Ecto neural progenitor cell (in vitro differentiated cells): ENCODE measurements around the gene UVSSA.
"Not testable (repeated sequence)": the region's sequence is repeated elsewhere in the genome, so short reads cannot be mapped to it uniquely, and the experiment has no call there.

Source experiments
- DNase-seq: peaks from one replicate; pipeline ENCODE4 v3.0.0-alpha.2; 2018; ENCODE audit warnings: low spot score

Gene UVSSA

DNA sequence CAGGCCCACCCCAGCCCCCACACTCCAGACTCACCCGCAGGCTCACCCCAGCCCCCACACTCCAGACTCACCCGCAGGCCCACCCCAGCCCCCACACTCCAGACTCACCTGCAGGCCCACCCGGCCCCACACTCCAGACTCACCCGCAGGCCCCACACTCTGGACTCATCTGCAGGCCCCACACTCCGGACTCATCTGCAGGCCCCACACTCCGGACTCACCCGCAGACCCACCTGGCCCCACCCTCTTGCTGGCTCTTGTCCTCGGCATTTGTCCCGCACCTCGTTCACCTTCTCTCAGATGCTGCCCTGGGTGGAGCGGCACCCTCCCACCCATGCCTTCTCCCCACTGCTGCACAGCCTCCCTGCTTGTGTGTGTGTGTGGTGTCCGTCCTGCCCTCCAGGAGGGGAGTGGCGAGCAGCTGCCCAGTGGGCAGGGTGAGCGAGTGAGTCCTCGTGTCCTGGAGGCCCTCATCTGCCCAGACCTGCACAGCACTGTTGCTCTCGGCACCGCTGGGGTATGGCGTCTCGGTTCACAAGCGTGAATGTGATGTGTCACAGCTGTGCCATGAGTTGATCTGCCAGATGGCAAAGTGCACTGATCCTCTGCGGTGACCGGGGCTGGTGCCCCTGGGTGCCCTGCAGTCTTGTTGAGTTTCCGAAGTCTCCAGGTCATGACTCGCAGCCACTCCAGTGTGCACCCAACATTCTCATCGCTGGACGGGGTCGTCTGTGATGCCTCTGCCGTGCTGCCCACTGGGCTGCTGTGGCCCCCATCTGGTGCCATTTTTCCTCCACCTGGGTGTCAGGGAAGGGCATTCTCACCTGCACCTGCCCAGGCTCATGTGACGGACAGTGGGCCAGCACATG lies 29.6 kb upstream of the UVSSA start:
- DNase-seq = no peak

DNA sequence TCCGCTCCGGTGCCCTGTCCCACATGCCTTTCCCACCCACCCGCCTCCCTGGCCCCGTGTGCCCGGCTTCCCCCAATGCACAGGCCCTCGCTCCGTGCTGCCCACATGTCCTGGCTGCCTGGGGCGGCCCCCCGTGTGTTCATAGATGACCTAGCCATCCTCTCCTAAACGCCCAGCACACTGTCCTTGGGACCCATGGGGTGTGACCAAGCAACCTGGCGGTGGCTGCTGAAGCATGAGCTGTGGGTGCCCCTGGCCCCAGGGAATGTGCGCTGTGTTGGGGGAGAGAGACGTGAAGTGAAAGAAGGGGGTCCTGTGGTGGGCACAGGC lies 29.0 kb upstream of the UVSSA start:
- DNase-seq = no peak

- no peak for DNase-seq
Observed at GRCh38 chr4:1318488-1319213, 28.4 kb upstream of the UVSSA start.

GRCh38 chr4:1321486-1321885 lies 25.5 kb upstream of the UVSSA start:
- DNase-seq = no peak

DNA sequence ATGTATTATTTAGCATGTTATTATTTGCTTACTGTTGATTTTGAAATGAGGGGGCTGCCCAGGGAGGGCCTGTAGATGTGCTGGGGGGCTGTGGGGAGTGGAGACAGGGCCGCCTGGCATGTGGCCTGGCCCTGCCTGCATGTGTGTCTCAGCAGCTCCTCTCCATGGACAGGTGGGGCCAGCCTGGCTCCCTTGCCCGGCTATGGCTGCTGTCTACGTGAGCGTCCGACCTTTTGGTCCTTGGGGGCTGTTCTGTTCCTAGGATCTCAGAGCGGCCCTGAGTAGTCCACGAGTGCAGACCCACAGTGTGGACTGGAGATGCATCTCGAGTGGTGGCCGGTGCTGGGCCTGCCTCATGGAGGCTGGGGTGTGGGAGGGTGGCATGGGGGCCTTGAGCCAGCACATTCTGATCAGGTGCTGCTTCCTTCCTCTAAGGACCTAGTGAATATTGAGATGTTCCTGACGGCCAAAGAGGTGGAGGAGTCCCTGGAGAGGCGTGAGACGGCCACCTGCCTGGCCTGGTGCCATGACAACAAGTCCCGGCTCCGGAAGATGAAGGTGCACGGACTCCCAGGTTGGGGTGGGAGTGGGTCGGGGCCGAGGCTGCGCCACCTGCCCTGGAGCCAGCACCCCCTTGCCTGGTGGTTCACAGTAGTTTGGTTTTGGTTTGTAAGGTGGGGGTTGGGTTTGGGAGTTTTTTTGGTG lies 24.9 kb upstream of the UVSSA start:
- DNase-seq = no peak

DNA sequence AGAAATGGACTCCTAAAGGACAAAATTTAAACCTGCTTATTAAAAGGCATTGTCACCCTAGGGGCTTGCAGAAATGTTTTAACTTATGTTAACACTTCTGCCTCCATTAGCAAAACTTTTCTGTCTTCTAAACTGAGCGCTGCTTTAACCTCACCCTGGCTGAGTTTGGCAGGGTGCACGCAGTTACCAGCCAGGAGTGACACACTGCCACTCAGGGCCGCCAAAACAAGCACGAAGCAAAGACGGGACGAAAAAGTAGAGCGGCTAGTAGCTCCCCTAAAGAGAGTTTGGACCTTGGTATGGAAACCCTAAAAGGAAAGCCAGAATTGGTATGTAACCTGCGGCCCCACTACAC lies 23.8 kb upstream of the UVSSA start:
- DNase-seq = no peak

DNA sequence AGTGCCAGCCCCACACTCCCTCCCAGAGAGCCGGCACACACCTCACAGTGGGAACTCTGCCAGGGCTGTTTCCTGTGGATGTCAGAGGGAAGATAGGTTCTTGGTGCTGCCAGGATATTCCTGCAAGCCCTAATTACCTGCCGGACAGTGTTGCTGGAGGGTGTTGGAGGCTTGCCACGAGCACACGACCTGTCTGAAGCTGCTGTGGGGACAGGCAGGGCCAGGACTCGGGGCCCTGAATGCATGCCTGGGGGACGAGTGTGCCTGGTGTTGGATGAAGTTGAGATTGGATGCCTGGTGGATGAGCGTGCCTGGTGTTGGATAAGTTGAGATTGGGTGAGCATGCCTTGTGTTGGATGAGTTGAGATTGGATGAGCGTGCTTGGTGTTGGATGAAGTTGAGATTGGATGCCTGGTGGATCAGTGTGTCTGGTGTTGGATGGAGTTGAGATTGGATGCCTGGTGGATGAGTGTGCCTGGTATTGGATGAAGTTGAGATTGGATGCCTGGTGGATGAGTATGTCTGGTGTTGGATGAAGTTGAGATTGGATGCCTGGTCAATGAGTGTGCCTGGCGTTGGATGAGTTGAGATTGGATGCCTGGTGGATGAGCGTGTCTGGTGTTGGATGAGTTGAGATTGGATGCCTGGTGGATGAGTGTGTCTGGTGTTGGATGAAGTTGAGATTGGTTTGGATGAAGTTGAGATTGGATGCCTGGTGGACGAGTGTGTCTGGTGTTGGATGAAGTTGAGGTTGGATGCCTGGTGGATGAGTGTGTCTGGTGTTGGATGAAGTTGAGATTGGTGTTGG lies 23.2 kb upstream of the UVSSA start:
- no peak for DNase-seq

DNA sequence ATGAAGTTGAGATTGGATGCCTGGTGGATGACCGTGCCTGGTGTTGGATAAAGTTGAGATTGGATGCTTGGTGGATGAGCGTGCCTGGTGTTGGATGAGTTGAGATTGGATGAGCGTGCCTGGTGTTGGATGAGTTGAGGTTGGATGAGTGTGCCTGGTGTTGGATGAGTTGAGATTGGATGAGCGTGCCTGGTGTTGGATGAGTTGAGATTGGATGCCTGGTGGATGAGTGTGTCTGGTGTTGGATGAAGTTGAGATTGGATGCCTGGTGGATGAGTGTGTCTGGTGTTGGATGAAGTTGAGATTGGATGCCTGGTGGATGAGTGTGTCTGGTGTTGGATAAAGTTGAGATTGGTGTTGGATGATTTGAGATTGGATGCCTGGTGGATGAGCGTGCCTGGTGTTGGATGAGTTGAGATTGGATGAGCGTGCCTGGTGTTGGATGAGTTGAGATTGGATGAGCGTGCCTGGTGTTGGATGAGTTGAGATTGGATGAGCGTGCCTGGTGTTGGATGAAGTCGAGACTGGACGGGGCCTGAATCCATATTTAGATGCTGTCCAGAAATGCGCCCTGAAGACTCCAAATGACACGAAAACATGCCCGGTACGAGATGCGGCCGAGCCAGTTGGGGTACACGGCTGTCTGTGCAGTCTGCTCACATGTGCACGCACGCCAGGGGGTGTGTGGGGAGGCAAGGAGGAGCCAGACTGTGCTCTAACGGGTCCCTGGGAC lies 22.4 kb upstream of the UVSSA start:
- not testable (repeated sequence) for DNase-seq

- DNase-seq = no peak
Observed at GRCh38 chr4:1325176-1325480, 21.9 kb upstream of the UVSSA start.

DNA sequence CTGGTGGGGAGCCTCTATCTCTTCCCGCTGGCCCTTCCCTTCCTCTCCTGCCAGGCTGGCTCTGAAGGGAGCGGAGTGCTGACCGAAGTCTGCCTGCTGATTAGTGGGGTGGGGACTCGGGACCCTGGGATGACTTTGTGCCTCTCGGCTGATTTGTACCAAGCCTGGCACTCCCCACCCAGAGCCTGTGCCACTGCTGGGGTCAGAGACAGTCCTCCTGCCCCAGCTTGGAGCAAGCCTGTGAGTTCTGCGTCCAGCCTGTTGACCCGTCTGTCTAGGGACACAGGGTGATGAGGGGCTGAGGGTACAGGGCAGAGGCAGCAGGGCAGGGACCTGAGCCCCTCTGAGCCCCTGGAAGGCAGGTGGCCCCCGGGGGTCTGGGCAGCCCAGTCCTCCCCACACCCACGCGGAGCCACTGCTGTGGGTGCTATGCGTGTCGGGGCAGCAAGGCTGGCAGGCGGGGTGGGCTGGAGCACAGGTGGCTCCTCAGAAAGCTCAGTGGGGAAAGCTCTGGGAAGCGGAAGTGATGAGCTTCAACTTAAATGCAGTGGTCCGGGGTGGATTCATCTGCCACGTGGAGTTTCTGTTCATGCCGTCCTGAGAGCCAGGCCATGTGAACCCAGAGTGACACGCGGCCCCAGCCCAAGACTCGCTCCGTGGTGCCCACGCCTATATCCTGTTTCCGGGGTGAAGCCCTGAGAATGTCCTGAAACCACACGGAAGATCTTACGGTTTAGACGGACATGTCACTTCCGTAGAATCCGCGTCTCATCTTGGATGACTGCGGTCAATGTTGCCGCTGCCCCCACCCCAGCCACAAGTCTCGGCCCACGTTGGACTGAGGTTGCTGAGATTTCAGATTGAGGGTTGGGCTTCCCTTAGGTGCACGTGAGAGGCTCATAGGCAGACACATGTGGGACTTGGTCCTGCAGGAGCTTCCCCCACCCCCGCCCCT lies 21.1 kb upstream of the UVSSA start:
- DNase-seq = no peak

- no peak for DNase-seq
Observed at GRCh38 chr4:1326751-1327525, 20.1 kb upstream of the UVSSA start.

DNA sequence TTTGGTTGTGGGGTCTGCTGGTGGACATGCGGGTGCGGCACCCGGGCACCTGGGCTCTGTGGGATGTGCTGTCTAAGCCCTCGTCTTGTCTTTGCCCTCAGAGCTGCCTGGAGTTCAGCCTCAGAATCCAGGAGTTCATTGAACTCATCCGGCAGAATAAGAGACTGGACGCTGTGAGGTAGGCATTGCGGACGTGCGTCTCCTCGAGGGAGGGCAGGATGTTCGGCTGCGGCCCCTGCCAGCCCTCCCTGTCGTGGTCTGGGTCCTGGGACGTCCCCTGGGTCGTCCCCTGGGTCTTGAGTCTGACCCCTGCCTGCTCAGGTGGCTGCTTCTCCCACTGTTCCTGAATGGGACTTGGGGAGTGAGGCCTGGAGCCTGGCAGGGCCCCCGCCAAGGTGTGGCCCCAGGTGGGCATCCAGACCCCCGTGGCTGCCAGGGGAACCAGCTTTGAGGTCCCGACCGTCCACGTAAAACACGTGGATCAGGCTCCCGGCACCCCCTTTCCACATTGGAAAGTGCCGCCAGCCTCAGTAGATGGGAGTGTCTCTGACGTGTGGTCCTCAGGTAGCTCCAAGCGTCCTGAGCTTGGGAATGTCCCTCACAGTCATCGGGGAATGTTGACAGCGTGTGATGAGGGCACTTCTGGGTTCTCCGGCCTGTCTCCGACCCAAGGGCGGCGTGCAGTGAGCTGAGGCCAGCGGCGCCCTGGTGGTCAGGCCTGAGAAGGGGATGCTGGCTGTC lies 19.3 kb upstream of the UVSSA start:
- no peak for DNase-seq

- no peak for DNase-seq
Observed at GRCh38 chr4:1328267-1329155, 18.5 kb upstream of the UVSSA start.

DNA sequence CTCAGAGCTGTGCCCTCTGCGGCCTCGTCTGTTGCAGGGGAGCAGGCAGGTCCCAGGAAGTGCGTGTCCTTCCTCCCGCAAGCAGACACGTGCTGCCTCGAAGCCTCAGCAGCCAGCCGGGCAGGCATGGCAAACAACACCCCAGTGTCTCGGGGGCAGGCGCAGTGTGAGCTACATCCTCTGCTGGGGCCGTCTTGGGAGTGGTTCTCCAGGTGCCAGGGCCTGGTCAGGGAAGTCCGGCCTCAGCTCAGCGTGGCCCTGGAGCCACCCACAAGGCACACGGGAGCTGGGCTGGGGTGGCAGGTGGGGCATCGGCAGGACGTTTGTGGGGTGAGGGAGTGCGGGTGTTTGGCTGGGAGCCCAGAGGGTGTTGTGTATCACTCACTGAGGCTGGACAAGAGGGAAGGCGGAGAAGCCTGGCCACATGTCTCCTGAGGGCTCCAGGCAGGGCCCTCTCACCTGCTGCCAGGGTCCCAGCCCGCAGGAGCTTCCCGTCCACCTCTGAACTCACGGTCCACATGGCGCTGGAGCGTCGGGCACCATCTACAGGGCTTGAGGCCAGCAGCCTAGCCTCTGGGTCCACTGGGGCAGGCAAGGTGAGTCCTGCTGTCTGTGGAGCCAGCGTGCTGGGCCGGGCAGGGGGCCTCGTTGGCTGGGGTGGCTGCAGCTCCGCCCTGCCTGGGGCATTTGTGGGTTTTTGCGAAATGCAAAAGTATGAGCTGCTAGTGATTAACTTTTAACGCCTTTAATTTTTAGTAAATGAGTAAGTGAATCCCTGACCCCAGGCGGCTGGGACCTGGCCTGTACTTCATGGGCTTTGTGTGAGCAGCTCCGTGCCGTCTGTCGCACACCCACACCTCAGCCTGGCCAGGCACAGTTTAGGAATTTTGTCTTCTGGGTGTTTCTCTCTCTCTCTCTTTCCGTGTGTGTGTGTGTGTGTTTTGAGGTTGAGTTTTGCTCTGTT lies 17.3 kb upstream of the UVSSA start:
- DNase-seq = no peak

DNA sequence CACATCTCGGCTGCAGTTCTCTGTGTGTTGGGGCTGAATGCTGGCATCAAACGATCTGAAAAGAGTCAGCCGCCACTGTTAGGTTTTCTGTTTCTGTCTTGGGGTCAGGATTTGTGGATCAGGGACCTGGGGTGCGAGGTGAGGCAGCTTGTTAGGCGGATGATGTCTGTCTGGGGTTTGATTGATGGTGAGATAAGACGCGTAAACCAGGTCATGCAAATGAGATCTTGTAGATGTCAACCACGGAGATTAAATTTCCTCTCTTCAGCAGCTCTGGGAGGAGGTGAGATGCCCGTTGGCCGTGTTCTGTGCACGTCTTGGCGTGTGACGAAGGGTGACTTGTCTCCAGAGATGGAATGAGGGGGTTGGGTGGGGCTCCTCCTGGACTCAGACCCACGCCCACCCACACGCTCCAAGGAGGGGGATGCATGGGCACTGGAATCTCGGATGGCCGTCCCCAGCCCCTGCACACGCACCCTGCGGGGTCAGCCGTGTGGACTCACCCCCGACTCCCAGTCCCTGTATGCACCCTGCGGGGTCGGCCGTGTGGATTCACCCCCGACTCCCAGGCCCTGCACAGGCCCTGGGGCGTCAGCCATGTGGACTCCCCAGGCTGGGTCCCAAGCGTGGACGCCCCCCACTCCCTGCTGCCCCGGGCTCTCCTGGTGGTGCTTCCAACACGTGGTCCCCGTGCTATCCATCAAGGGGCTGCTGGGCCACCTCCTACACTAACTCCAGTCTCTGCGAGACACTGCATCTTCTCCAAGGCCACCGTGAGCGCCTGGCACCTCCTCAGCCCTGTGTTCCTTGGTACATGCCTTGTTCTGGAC lies 16.0 kb upstream of the UVSSA start:
- no peak for DNase-seq
